Neural progenitor cell (in vitro differentiated cells): ENCODE measurements around the gene SERPIND1.

ENCODE experiments used
- CTCF ChIP-seq: fragments of 200-600 bp; sonication (generic); IDR thresholded peaks from 2 replicates; pipeline ENCODE4 v1.5.1; 2017; ENCODE audit warnings: antibody characterized with exemption, mild to moderate bottlenecking
- EZH2 ChIP-seq: fragments of 200-600 bp; sonication (generic); IDR thresholded peaks from 2 replicates; pipeline ENCODE4 v1.6.1; 2017; ENCODE audit warnings: antibody characterized with exemption, mild to moderate bottlenecking, moderate library complexity

- TF ChIP-seq CTCF, result no peak
- TF ChIP-seq EZH2, result no peak
These were observed 12.4 kb upstream of the SERPIND1 start for GRCh38 chr22:20761536-20761935.
